ENCODE measurements around the gene RBM4. TPM values are rescaled to one million over a fixed set of nuclear protein-coding genes. Genes with fewer than 3 reads are reported as not detected.
"Not testable (repeated sequence)": the region's sequence is repeated elsewhere in the genome, so short reads cannot be mapped to it uniquely, and the experiment has no call there.

RBM4 gene
- total RNA-seq (100 to 1,000 TPM; 100 to 103 TPM), polyA plus RNA-seq (ENCODE audit: insufficient read length in 6 of 6) (100 to 1,000 TPM; 211 to 246 (median 227) TPM)
- long read RNA-seq, donor 1, transcript RBM4-201 (4 exons, 1,694 nt) = minor isoform, 42 of 159 reads
- long read RNA-seq, donor 1, transcript RBM4-203 (3 exons, 921 nt) = major isoform, 57 of 159 reads
- long read RNA-seq, donor 1, transcript RBM4-204 (4 exons, 1,763 nt) = minor isoform, 5 of 159 reads
- long read RNA-seq, donor 1, transcript RBM4-206 (2 exons, 1,548 nt) = minor isoform, 8 of 159 reads
- long read RNA-seq, donor 1, partial matches to known transcripts = 30 of 159 reads
- long read RNA-seq, donor 1, other reads (novel, unspliced or antisense) = 7 of 159 reads
- long read RNA-seq, donor 2, transcript RBM4-201 (4 exons, 1,694 nt) = major isoform, 35 of 126 reads
- long read RNA-seq, donor 2, transcript RBM4-205 (3 exons, 2,321 nt) = minor isoform, 6 of 126 reads
- long read RNA-seq, donor 2, transcript RBM4-206 (2 exons, 1,548 nt) = minor isoform, 8 of 126 reads
- long read RNA-seq, donor 2, transcript RBM4-203 (3 exons, 921 nt) = minor isoform, 33 of 126 reads
- long read RNA-seq, donor 2, partial matches to known transcripts = 16 of 126 reads
- long read RNA-seq, donor 2, other reads (novel, unspliced or antisense) = 17 of 126 reads
- long read RNA-seq, donor 3, transcript RBM4-201 (4 exons, 1,694 nt) = minor isoform, 27 of 107 reads
- long read RNA-seq, donor 3, transcript RBM4-204 (4 exons, 1,763 nt) = minor isoform, 6 of 107 reads
- long read RNA-seq, donor 3, transcript RBM4-203 (3 exons, 921 nt) = major isoform, 29 of 107 reads
- long read RNA-seq, donor 3, transcript RBM4-206 (2 exons, 1,548 nt) = minor isoform, 5 of 107 reads
- long read RNA-seq, donor 3, partial matches to known transcripts = 12 of 107 reads
- long read RNA-seq, donor 3, other reads (novel, unspliced or antisense) = 19 of 107 reads
- long read RNA-seq, donor 4, transcript RBM4-205 (3 exons, 2,321 nt) = minor isoform, 5 of 81 reads
- long read RNA-seq, donor 4, transcript RBM4-204 (4 exons, 1,763 nt) = minor isoform, 6 of 81 reads
- long read RNA-seq, donor 4, transcript RBM4-201 (4 exons, 1,694 nt) = major isoform, 38 of 81 reads
- long read RNA-seq, donor 4, transcript RBM4-203 (3 exons, 921 nt) = minor isoform, 21 of 81 reads
- long read RNA-seq, donor 4, partial matches to known transcripts = 1 of 81 reads
- long read RNA-seq, donor 4, other reads (novel, unspliced or antisense) = 2 of 81 reads
- long read RNA-seq, donor 5, transcript RBM4-206 (2 exons, 1,548 nt) = minor isoform, 5 of 122 reads
- long read RNA-seq, donor 5, transcript RBM4-203 (3 exons, 921 nt) = major isoform, 34 of 122 reads
- long read RNA-seq, donor 5, transcript RBM4-201 (4 exons, 1,694 nt) = minor isoform, 23 of 122 reads
- long read RNA-seq, donor 5, transcript RBM4-205 (3 exons, 2,321 nt) = minor isoform, 10 of 122 reads
- long read RNA-seq, donor 5, partial matches to known transcripts = 39 of 122 reads
- long read RNA-seq, donor 5, other reads (novel, unspliced or antisense) = 0 of 122 reads
- long read RNA-seq, donor 6, transcript RBM4-203 (3 exons, 921 nt) = major isoform, 53 of 115 reads
- long read RNA-seq, donor 6, transcript RBM4-211 (3 exons, 1,011 nt) = minor isoform, 7 of 115 reads
- long read RNA-seq, donor 6, transcript RBM4-205 (3 exons, 2,321 nt) = minor isoform, 6 of 115 reads
- long read RNA-seq, donor 6, transcript RBM4-201 (4 exons, 1,694 nt) = minor isoform, 38 of 115 reads
- long read RNA-seq, donor 6, partial matches to known transcripts = 5 of 115 reads
- long read RNA-seq, donor 6, other reads (novel, unspliced or antisense) = 0 of 115 reads
- long read RNA-seq, donor 7, transcript RBM4-203 (3 exons, 921 nt) = minor isoform, 12 of 38 reads
- long read RNA-seq, donor 7, transcript RBM4-201 (4 exons, 1,694 nt) = major isoform, 18 of 38 reads
- long read RNA-seq, donor 7, partial matches to known transcripts = 5 of 38 reads
- long read RNA-seq, donor 7, other reads (novel, unspliced or antisense) = 0 of 38 reads
- long read RNA-seq, donor 8, transcript RBM4-203 (3 exons, 921 nt) = minor isoform, 18 of 87 reads
- long read RNA-seq, donor 8, transcript RBM4-201 (4 exons, 1,694 nt) = major isoform, 25 of 87 reads
- long read RNA-seq, donor 8, transcript RBM4-206 (2 exons, 1,548 nt) = minor isoform, 7 of 87 reads
- long read RNA-seq, donor 8, partial matches to known transcripts = 15 of 87 reads
- long read RNA-seq, donor 8, other reads (novel, unspliced or antisense) = 11 of 87 reads
- long read RNA-seq, donor 9, partial matches to known transcripts = 0 of 1 reads
- long read RNA-seq, donor 9, other reads (novel, unspliced or antisense) = 0 of 1 reads
- long read RNA-seq, donor 10, transcript RBM4-201 (4 exons, 1,694 nt) = major isoform, 57 of 89 reads
- long read RNA-seq, donor 10, transcript RBM4-203 (3 exons, 921 nt) = minor isoform, 10 of 89 reads
- long read RNA-seq, donor 10, transcript RBM4-204 (4 exons, 1,763 nt) = minor isoform, 6 of 89 reads
- long read RNA-seq, donor 10, partial matches to known transcripts = 7 of 89 reads
- long read RNA-seq, donor 10, other reads (novel, unspliced or antisense) = 3 of 89 reads
- long read RNA-seq, donor 11, transcript RBM4-201 (4 exons, 1,694 nt) = major isoform, 30 of 258 reads
- long read RNA-seq, donor 11, transcript RBM4-203 (3 exons, 921 nt) = minor isoform, 13 of 258 reads
- long read RNA-seq, donor 11, transcript RBM4-205 (3 exons, 2,321 nt) = minor isoform, 8 of 258 reads
- long read RNA-seq, donor 11, transcript RBM4-206 (2 exons, 1,548 nt) = minor isoform, 11 of 258 reads
- long read RNA-seq, donor 11, partial matches to known transcripts = 183 of 258 reads
- long read RNA-seq, donor 11, other reads (novel, unspliced or antisense) = 0 of 258 reads
- long read RNA-seq, donor 12, transcript RBM4-206 (2 exons, 1,548 nt) = minor isoform, 8 of 81 reads
- long read RNA-seq, donor 12, transcript RBM4-203 (3 exons, 921 nt) = major isoform, 32 of 81 reads
- long read RNA-seq, donor 12, transcript RBM4-205 (3 exons, 2,321 nt) = minor isoform, 6 of 81 reads
- long read RNA-seq, donor 12, transcript RBM4-201 (4 exons, 1,694 nt) = minor isoform, 19 of 81 reads
- long read RNA-seq, donor 12, partial matches to known transcripts = 10 of 81 reads
- long read RNA-seq, donor 12, other reads (novel, unspliced or antisense) = 0 of 81 reads

- Histone ChIP-seq H3K4me3 (peak within 1 kb of the TSS; percentile 65 to 83), H3K27ac (peak within 1 kb of the TSS; percentile 88 to 92), H3K27me3 (no peaks in the 10 kb centered on the region), H3K9me3 (no peaks in the 10 kb centered on the region), H3K4me1 (peaks cover 32 to 58% of the 10 kb centered on the region in 2 donors), H3K36me3 (peaks cover 1 to 56% of the 10 kb centered on the region in 2 donors)
- ATAC-seq (peak; percentile 96), DNase-seq (peak; percentile 94 to 100 (median 98))
- intact Hi-C loops (cut with DNase I) = no loop called here
- TF ChIP-seq CTCF (IDR thresholded peaks at IDR 0.05) = peak in 1 of 2 donors; percentile 13
Observed at GRCh38 chr11:66638177-66639065, at the start of gene RBM4. Gene RBM4, plus strand, starts transcription at chr11:66638703. Its CDS starts 1,009 bp downstream, at chr11:66639712.

GRCh38 chr11:66589315-66589714 is 49.2 kb upstream of the RBM4 start:
- not testable (repeated sequence) for H3K4me3 ChIP-seq, H3K27ac ChIP-seq, DNase-seq, H3K27me3 ChIP-seq, H3K9me3 ChIP-seq, ATAC-seq, H3K36me3 ChIP-seq
- intact Hi-C loops (cut with DNase I) = loop anchor here in 1 of 2 donors (10.0 kb wide), 1 partner anchor 95 kb away; no protein-coding TSS in a partner anchor
- peaks cover 5 to 17% of the 10 kb centered on the region in 2 donors for H3K4me1 ChIP-seq

- intact Hi-C loops (cut with DNase I) = loop anchor here in 1 of 2 donors (10.0 kb wide), 1 partner anchor 95 kb away; no protein-coding TSS in a partner anchor
- H3K27ac ChIP-seq = no peak overlapping the region
Observed at GRCh38 chr11:66589996-66590675, 48.4 kb upstream of the RBM4 start.

More at GRCh38 chr11:66589996-66590675, 48.4 kb upstream of the RBM4 start:
- peaks cover 9 to 25% of the 10 kb centered on the region in 2 donors for H3K4me1 ChIP-seq
- H3K27me3 ChIP-seq = no peaks in the 10 kb centered on the region
- no peaks in the 10 kb centered on the region for H3K9me3 ChIP-seq
- ATAC-seq (no peak), DNase-seq (peak in 1 of 4 donors; percentile 34)
- no peak for TF ChIP-seq CTCF (IDR thresholded peaks at IDR 0.05)
- no peak overlapping the region for H3K4me3 ChIP-seq
- no peaks in the 10 kb centered on the region for H3K36me3 ChIP-seq
